Epithelial cell of esophagus (primary cell): ENCODE measurements around the gene RPL31.

Source experiments
- DNase-seq: peaks from one replicate; pipeline ENCODE4 v3.0.0; 2010; ENCODE audit warnings: low read depth
- H3K4me3 ChIP-seq: 2 replicates; pipeline ENCODE4 v1.5.1; 2011; ENCODE audit warnings: mild to moderate bottlenecking, low read length, control low read depth
- TF ChIP-seq, protein P1 (sequence below): IDR thresholded peaks from 2 replicates; pipeline ENCODE4 v1.5.1; 2011; ENCODE audit warnings: low read depth, mild to moderate bottlenecking, low read length, control low read depth, inconsistent platforms; ENCODE audit not compliant: insufficient read depth; ENCODE audit errors: missing control alignments

The RPL31 gene

GRCh38 chr2:100980046-100980445, 22.0 kb upstream of the RPL31 start:
- no peak overlapping the region for H3K4me3 ChIP-seq
- DNase-seq, result no peak
- TF ChIP-seq, protein P1, sequence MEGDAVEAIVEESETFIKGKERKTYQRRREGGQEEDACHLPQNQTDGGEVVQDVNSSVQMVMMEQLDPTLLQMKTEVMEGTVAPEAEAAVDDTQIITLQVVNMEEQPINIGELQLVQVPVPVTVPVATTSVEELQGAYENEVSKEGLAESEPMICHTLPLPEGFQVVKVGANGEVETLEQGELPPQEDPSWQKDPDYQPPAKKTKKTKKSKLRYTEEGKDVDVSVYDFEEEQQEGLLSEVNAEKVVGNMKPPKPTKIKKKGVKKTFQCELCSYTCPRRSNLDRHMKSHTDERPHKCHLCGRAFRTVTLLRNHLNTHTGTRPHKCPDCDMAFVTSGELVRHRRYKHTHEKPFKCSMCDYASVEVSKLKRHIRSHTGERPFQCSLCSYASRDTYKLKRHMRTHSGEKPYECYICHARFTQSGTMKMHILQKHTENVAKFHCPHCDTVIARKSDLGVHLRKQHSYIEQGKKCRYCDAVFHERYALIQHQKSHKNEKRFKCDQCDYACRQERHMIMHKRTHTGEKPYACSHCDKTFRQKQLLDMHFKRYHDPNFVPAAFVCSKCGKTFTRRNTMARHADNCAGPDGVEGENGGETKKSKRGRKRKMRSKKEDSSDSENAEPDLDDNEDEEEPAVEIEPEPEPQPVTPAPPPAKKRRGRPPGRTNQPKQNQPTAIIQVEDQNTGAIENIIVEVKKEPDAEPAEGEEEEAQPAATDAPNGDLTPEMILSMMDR, result no peak

GRCh38 chr2:100981011-100981410, 21.1 kb upstream of the RPL31 start:
- TF ChIP-seq, protein P1, result no peak
- no peak for DNase-seq
- no peak overlapping the region for H3K4me3 ChIP-seq

DNA sequence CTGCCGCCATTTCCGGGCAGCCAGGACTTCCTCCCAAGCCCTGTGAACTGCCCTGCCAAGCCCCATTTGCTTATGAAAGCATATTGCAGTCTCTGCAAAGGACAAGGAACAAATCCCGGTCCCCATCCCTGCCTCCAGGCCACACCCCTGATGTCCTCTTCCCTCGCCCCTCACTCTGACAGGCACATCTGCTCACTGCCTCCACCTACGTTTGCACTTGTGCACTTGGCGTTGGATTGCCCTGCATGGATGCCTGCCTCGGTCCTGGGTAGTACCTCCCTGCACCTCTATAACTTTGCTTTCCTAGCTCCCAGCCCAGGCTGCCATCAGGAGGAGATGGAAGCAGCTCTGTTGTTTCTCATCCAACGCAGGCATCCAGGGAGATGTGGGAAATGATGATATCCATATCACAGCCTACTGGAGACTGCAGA, 19.6 kb upstream of the RPL31 start:
- DNase-seq, result no peak
- no peak overlapping the region for H3K4me3 ChIP-seq
- TF ChIP-seq, protein P1, result no peak

DNA sequence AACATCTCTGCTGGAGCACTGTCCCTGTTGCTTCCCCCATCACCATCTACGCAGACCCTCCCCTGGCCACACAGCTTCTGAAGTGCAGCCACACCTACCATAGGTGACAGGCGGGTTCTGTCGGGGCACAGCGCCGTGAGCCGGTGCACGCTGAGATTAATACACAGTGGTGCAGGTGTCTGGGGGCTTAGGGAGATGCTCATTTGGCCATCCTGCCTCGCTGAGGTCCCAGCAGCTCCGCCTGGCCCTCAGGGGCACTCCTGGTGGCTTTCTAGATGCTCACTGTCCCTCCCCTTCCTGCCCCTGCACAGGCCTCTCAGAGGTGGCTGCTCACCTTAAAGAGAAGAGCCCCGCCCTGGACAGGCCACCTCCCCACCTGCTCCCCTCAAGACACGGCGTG, 18.9 kb upstream of the RPL31 start:
- TF ChIP-seq, protein P1, result no peak
- no peak for DNase-seq
- H3K4me3 ChIP-seq, result no peak overlapping the region

DNA sequence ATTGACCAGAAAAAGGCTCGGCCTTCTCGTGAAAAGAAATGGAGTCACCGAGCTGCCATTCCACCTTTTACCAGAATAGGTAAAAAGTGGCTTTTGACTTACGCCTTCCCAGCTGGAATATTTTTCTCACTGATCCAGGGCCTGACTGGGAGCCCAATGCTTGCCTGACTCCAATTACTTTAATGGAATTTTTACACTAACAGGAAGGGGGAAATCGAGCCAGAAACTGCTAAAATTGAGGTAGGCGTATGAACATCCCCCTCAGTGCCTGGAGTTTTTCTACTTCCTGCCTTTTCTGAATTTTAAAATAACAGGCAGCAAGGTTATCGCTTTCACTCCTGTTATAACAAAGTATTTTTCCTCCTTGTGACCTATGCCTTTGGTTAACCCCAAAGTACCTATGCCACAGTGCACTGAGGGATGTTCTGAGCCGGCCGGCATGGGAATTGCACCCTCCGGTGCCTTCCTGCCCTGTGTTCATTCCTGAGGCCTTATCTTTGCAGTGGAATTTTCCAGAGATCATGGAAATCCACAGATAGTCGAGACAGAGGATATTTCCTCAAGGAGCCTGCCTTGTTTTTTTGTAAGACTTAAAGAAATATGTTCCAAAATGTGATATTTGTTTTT, 18.3 kb upstream of the RPL31 start:
- TF ChIP-seq, protein P1, result no peak
- H3K4me3 ChIP-seq, result no peak overlapping the region
- DNase-seq, result no peak

DNA sequence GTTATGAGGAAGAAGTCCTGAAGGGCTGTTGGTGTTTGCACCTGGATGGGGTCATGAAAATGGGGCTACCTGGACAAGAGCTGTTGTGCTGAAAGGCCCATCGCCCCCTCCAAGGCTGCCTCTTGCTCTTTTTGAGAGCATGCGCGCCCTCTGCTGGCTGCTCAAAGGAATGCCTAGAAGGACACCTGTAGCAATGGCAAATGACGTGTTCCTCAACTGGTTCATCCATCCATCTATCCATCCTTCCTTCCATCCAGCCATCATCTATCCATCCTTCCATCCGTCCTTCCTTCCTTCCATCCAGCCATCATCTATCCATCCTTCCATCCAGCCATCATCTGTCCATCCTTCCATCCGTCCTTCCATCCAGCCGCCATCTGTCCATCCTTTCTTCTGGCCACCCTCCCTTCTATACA, 17.2 kb upstream of the RPL31 start:
- peak; percentile 78 for DNase-seq
- TF ChIP-seq, protein P1, result peak; percentile 93
- H3K4me3 ChIP-seq, result no peak overlapping the region

GRCh38 chr2:100986157-100986556, 15.9 kb upstream of the RPL31 start:
- H3K4me3 ChIP-seq, result no peak overlapping the region
- DNase-seq, result no peak
- TF ChIP-seq, protein P1, result no peak
